Measurements from ENCODE around the gene FXN.

The FXN gene

DNA sequence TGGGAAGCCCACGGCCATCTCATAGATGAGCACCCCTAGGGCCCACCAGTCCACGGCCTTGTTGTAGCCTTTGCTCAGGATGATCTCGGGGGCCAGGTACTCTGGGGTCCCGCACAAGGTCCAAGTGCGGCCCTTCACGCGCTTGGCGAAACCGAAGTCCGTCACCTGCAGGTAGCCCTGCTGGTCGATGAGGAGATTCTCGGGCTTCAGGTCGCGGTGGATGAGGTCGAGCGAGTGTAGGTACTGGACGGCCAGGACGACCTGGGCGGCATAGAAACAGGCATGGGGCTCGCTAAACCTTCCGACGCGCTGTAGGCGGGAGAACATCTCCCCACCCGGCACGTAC is 22.2 kb upstream of the FXN start:
- TF ChIP-seq EZH2 (IDR thresholded peaks at IDR 0.05; ENCODE audit: borderline replicate concordance, low read depth, low read length, severe bottlenecking): no peak
- H3K27me3 ChIP-seq (ENCODE audit: insufficient read depth, low read length, poor library complexity): no peaks in the 10 kb centered on the region
- ATAC-seq (ENCODE audit: insufficient read depth, low read depth): no peak

DNA sequence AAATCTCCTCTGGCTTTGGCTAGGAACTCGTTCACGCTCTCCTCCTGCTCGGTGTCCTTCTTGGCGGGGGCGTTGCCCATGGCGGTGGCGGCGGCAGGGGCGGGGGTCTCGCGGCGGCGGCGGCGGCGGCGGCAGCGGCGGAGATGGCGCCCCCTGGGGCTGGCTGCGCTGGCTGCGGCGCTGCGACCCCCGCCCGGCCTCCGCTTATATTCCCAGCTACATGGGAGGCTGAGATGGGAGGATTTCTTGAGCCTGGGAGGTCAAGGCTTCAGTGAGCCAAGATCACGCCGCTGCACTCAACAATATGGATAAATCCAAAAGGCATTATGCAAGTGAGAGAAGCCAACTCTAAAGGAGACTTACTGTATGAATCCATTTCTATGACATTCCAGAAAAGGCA is 21.5 kb upstream of the FXN start, which contains the start of gene PRKACG:
Gene PRKACG, minus strand, starts transcription at position 101 of the 400 bp plus-strand sequence. Its CDS starts 21 bp downstream, at position 80.
- Histone ChIP-seq H3K79me2 (ENCODE audit: insufficient read depth, low read length) (no peaks in the 10 kb centered on the region), H3K27me3 (ENCODE audit: insufficient read depth, low read length, poor library complexity) (no peaks in the 10 kb centered on the region), H3K4me2 (ENCODE audit: insufficient read depth, low read length) (no peak within 1 kb of the TSS), H3K27ac (ENCODE audit: low read length) (no peak within 1 kb of the TSS), H3K9me3 (ENCODE audit: insufficient read depth, low read length, severe bottlenecking) (no peaks in the 10 kb centered on the region), H3K4me3 (ENCODE audit: low read depth in 1 of 2, low read length in 2 of 2) (no peak within 1 kb of the TSS), H4K20me1 (ENCODE audit: insufficient read depth, low read length) (no peaks in the 10 kb centered on the region), H3K9ac (ENCODE audit: low read depth, low read length) (no peak within 1 kb of the TSS), H2AFZ (ENCODE audit: low read depth, low read length) (no peak within 1 kb of the TSS), H3K4me1 (ENCODE audit: insufficient read depth, low read length) (no peaks in the 10 kb centered on the region), H3K36me3 (ENCODE audit: insufficient read depth, low read length) (no peaks in the 10 kb centered on the region)
- ATAC-seq (ENCODE audit: insufficient read depth, low read depth) (no peak), DNase-seq (no peak)
- TF ChIP-seq, protein P1, sequence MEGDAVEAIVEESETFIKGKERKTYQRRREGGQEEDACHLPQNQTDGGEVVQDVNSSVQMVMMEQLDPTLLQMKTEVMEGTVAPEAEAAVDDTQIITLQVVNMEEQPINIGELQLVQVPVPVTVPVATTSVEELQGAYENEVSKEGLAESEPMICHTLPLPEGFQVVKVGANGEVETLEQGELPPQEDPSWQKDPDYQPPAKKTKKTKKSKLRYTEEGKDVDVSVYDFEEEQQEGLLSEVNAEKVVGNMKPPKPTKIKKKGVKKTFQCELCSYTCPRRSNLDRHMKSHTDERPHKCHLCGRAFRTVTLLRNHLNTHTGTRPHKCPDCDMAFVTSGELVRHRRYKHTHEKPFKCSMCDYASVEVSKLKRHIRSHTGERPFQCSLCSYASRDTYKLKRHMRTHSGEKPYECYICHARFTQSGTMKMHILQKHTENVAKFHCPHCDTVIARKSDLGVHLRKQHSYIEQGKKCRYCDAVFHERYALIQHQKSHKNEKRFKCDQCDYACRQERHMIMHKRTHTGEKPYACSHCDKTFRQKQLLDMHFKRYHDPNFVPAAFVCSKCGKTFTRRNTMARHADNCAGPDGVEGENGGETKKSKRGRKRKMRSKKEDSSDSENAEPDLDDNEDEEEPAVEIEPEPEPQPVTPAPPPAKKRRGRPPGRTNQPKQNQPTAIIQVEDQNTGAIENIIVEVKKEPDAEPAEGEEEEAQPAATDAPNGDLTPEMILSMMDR (IDR thresholded peaks at IDR 0.05; ENCODE audit: borderline replicate concordance, extremely low read depth, low read length, poor library complexity, severe bottlenecking): no peak
- no peak for TF ChIP-seq EZH2 (IDR thresholded peaks at IDR 0.05; ENCODE audit: borderline replicate concordance, low read depth, low read length, severe bottlenecking)

More for the DNA sequence above, 22.2 kb upstream of the FXN start:
- Histone ChIP-seq H4K20me1 (ENCODE audit: insufficient read depth, low read length) (no peaks in the 10 kb centered on the region), H3K9me3 (ENCODE audit: insufficient read depth, low read length, severe bottlenecking) (no peaks in the 10 kb centered on the region), H3K4me3 (ENCODE audit: low read depth in 1 of 2, low read length in 2 of 2) (no peak overlapping the region), H3K36me3 (ENCODE audit: insufficient read depth, low read length) (no peaks in the 10 kb centered on the region), H3K27ac (ENCODE audit: low read length) (no peak overlapping the region), H3K79me2 (ENCODE audit: insufficient read depth, low read length) (no peaks in the 10 kb centered on the region), H3K4me2 (ENCODE audit: insufficient read depth, low read length) (no peak overlapping the region), H2AFZ (ENCODE audit: low read depth, low read length) (no peak overlapping the region), H3K9ac (ENCODE audit: low read depth, low read length) (no peak overlapping the region), H3K4me1 (ENCODE audit: insufficient read depth, low read length) (no peaks in the 10 kb centered on the region)
- DNase-seq: no peak

DNA sequence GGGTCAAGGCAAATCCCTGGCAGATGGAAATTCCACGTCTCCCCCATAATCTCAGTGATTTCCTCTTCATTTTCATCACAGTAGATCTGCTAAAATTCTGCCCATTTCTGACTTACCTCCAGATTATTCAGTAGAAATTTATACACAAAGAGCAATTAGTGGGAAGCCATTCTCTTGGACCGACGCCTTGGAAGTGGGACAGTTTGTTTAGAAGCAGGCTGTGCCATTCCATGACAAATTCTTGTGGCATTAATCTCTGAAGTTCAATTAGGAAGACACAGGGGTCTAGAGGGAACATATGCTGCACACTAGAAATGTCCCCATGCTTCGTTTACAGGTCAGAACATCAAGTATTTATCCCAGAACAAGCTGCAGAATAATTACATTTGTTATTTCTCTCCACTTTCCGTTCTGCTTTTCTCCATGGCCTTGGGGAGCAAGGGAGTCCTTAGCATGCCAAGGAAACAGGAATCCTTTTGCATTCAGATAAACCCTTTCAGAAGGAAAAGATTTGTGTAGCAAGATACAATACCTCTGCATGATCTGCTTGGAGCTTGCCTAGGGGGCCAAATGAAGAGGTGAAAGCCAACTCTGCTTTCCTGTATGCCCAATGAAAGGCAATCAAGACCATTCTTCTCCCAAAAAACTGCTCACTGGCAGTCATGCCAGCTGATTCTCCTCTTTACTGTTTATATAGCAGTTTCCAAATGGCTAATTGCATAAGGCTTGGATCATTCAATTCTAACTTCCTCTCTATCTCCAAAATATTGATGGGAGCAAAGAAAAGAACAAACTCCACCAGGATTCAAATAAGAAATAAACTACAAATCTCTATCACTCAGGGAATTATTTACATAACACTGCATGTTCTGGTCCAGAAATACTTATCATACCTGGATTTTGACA is 19.1 kb upstream of the FXN start:
- Histone ChIP-seq H3K4me2 (ENCODE audit: insufficient read depth, low read length) (no peak overlapping the region), H4K20me1 (ENCODE audit: insufficient read depth, low read length) (no peaks in the 10 kb centered on the region), H3K4me1 (ENCODE audit: insufficient read depth, low read length) (peaks cover 11% of the 10 kb centered on the region; the same call in 1 of the 2 replicates), H2AFZ (ENCODE audit: low read depth, low read length) (no peak overlapping the region), H3K9ac (ENCODE audit: low read depth, low read length) (no peak overlapping the region), H3K9me3 (ENCODE audit: insufficient read depth, low read length, severe bottlenecking) (no peaks in the 10 kb centered on the region), H3K27me3 (ENCODE audit: insufficient read depth, low read length, poor library complexity) (no peaks in the 10 kb centered on the region), H3K27ac (ENCODE audit: low read length) (no peak overlapping the region), H3K4me3 (ENCODE audit: low read depth in 1 of 2, low read length in 2 of 2) (no peak overlapping the region), H3K79me2 (ENCODE audit: insufficient read depth, low read length) (no peaks in the 10 kb centered on the region), H3K36me3 (ENCODE audit: insufficient read depth, low read length) (no peaks in the 10 kb centered on the region)
- no peak for DNase-seq
- no peak for TF ChIP-seq EZH2 (IDR thresholded peaks at IDR 0.05; ENCODE audit: borderline replicate concordance, low read depth, low read length, severe bottlenecking)
- TF ChIP-seq, protein P1 (IDR thresholded peaks at IDR 0.05; ENCODE audit: borderline replicate concordance, extremely low read depth, low read length, poor library complexity, severe bottlenecking): no peak
- no peak for ATAC-seq (ENCODE audit: insufficient read depth, low read depth)

DNA sequence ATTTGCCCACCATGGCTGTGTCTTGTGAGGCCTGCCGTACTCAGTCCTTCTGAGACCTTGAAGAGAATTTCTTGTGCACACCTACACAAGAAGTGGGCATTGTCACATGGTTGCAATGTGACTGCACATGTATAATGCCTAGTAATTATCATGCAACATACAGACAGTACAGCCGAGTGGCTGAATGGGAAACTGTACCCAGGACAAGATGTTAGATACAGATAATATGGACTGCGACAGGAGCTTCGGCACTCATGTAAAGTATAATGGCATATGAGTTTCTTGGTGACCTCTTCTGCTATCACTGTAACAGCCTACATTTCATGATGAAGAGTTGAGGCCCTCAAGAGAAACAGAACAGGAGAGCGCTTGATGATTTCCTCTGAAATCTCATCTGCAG is 16.8 kb upstream of the FXN start:
- Histone ChIP-seq H3K4me2 (ENCODE audit: insufficient read depth, low read length) (no peak overlapping the region), H3K27me3 (ENCODE audit: insufficient read depth, low read length, poor library complexity) (no peaks in the 10 kb centered on the region), H3K4me3 (ENCODE audit: low read depth in 1 of 2, low read length in 2 of 2) (no peak overlapping the region), H4K20me1 (ENCODE audit: insufficient read depth, low read length) (no peaks in the 10 kb centered on the region), H3K36me3 (ENCODE audit: insufficient read depth, low read length) (no peaks in the 10 kb centered on the region), H3K9ac (ENCODE audit: low read depth, low read length) (no peak overlapping the region), H3K79me2 (ENCODE audit: insufficient read depth, low read length) (no peaks in the 10 kb centered on the region), H3K4me1 (ENCODE audit: insufficient read depth, low read length) (peaks cover 11% of the 10 kb centered on the region; the same call in 1 of the 2 replicates), H3K27ac (ENCODE audit: low read length) (no peak overlapping the region), H3K9me3 (ENCODE audit: insufficient read depth, low read length, severe bottlenecking) (no peaks in the 10 kb centered on the region), H2AFZ (ENCODE audit: low read depth, low read length) (no peak overlapping the region)
- no peak for TF ChIP-seq EZH2 (IDR thresholded peaks at IDR 0.05; ENCODE audit: borderline replicate concordance, low read depth, low read length, severe bottlenecking)
- TF ChIP-seq, protein P1 (IDR thresholded peaks at IDR 0.05; ENCODE audit: borderline replicate concordance, extremely low read depth, low read length, poor library complexity, severe bottlenecking): no peak
- ATAC-seq (ENCODE audit: insufficient read depth, low read depth): no peak
- no peak for DNase-seq

Data from DND-41 (cell line).